ENCODE results near the gene TGFA.

Gene TGFA

DNA sequence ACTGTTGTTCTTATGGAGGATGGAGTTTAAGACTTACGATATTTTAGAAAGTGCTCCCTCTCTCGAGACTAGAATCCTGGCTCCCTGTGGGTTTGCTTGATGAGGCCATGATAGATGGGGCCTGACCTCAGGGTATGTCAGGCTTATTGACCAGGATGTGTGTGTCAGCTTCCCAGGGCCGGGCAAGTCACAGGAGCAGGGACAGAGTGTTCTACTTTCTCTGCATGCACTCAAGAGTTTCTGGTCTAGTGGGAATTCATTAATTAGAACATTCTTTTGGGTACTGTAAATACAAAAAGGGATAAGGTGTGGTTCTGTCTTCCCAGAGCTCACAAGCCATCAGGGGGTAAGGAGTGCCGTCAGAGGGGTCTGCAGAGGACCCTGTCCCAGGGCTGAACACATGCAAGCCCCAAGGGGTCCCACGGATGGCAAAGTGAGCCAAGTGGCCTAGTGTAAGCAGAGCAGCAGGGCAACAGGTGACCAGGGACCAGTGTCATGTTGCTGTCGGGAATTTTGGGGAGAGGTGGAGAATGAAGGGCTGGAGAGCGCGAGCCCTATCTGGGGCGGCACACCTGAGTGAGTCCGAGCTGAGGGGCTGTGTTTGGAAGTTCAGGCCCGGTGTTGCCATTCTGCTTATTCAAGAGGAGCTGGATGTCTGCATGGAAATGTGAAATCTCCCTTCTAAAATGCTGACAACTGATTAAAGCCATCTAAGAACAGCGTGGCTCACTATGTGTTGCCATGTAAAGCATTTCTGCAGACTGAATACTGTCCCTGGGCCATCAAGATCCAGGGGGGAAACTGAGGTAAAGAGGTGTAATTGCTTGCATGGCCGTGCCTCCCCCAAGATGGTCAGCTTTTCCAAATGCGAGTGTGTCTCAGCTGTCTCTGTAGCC is 91.4 kb downstream of the TGFA start:
- no peak for DNase-seq

DNA sequence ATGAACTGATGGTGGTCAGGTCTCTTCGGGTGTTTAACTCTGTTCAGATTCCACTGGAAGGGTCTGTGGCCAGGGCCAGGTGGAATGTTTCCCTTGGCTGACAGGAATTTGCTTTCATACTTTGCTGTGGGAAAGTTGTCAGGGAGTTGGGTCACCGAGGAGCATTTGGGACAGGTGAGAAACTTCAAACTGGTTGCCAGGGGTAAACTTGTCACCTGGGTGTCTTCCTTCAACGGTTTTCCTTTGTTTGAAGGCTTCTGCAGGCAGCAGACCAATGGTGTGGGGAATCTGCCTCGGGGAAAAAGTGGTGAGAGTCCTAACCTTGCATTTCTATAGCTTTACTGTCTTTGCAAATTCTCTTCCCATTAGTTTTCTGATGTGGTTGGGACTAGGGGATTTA is 92.2 kb downstream of the TGFA start:
- DNase-seq = no peak

DNA sequence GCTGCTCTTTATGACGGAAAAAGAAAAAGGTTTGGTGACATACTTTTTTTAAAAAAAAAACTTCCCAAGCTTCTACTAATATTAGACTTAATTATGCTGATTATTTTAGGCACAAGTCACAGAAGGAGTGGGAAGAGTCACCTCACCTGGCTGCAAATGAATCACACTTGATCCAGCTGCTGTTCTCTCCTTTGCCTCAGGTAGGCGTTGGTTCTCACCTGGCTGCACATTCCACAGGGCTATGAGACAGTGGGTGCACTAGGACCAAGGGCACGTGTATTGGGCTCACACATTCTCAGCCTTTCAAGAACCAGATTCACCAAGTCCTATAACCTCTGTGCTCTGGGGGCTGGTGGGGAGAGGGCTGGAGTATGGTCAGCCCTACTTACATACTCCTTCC is 93.3 kb downstream of the TGFA start:
- no peak for DNase-seq

DNA sequence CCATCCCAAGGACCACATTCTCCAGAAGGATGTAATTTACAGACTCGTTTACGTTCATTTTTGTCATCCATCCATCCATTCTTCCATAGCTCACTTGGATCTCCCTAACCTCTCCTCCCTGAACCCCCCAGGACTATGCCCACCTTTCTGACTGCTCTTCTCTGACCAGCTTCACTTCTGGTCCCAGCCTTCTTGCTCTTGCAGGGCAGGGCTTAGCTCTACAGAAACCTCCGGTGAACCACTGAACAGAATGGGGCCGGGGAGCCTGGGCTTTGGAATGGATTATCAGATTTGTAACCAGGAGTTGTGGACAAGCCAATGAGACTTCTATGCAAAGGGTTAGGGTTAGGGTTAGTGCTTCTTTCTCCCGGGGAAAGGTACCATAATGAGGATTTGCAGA is 95.0 kb downstream of the TGFA start:
- DNase-seq = no peak

DNA sequence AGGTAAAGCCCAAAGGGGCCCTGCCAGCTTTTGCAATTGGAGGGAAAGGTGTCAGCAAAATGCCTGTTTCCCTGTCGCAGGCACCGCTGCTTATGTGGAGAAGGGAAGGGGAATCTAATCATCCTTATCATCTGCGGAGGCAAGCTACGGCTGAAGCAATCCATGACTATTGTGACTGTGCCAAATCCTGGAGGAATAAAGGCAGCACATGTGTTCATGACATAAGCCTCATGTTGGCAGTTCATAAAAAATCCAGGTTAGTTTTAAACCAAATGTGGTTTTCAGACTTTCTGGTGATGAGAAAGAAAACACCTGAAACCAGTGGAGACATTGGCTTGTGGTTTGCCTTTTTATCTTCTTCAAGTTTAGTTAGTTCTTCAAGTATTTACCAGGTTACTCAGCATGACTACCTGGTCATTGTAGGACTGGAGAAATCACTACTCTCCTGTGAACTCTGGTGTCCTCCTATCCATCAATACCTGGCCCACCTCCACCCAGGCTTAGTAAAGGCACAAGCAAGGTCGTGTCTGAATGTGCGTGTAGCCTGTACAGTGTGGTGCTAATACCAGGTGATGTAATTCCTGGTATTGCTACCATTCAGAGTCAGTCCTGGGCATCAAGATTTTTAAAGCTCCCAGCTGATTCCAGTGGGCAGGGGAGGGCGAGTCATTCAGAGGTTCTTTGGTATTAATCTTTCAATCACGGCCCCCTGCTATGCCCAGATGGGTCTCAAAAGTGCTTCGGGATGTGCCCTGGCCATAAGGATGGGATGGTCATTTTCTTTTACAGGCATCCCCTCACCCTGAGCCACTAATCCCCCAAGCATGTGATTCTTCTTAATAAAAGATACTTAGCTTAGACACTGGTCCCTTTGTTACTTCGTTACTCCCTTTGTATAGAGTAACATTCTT is 96.8 kb downstream of the TGFA start:
- DNase-seq = no peak

DNA sequence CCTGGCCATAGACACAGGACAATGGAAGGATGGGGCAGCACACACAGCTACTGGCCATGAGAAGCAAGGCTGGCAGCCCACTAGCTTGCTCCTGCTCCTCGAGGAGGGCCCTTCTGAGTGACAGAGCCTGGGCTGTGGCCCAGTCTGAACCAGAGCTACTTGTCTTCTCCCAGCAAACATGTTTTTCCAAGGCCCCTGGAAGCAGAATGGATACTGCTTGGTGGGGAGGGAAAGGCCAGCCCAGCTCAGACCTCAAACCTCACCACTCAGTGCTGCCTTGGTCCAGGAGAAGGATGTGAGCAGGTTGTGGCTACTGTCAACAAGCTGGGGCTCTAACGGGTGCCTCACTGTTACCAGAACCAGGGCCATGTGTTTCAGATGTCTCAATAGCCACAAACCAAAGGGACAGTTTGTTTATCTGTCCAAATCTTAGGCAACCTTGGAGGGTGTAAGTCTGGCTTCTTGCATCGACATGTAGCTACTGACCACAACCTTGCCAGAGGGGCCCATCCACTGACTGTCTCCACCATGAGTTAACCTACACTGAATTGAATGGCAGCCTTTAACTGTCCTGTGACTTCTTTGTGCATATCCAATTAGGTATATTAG is 98.6 kb downstream of the TGFA start:
- no peak for DNase-seq

DNA sequence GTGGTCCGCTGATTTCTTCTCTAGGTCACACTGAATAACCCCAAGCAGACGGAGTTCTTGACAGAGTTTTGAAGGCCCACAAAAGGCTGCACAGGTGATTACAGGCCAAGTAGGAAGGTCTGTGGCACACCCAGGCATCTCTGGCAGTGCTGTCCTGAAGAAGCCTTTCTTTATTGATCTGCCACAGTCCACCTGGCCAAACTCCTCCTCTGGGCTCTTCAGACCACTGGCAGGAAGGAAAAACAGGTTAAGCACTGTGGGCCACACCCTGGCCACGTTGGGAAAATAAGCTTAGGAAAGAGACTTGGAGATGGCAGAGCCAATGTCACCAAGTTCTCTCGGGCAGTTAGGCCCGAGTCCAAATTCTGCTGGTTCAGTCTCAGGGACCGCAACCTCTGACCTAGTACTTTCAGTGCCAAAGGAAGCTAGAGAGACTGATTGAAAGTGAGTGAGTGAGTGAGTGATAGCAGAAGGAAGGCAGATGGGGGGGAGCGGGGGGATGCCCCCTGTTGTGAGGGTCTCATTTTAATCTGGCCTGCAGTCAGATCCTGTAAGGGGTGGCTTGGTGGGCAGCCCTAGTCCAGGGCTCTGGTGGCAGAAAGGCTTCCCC is 102.9 kb downstream of the TGFA start:
- no peak for DNase-seq

DNA sequence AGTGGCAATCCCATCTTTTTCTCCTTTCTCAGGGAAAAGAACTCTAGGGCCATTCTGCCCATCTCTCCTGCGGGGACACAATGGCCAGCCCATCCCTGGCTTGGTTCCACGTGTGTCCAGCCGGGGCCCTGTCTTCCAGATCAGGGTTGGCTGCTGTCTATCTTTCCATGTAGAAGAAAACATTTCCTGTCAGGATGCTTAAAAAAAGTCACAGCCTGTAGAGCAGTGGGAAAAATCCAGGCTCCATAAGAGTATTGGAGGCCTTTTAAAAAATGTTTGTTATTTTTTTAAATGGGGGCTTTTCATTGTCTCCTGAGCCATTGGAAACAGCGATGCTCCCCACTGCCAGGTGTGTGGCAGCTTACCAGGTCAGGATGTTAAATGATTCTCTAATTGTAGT is 105.6 kb downstream of the TGFA start:
- no peak for DNase-seq

DNA sequence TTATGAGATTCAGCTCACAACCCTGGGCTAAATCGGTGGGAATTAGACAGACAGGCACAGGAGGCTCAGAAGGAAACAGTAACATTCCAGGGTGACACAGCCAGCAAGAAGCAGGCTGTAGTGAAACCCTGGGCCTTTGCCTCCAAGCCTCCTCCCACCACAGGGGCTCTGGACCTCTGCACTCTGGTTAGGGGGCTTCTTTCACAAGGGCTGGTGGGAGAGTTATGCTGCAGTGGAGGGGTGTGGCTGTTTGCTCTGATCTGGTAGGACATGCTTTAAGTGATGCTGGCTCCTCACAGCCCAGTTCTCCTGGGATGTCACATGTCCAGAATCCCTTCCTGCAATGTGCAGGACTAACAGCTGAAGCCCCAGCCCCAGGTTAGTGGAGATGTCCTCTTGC is 109.9 kb downstream of the TGFA start:
- DNase-seq = no peak

DNA sequence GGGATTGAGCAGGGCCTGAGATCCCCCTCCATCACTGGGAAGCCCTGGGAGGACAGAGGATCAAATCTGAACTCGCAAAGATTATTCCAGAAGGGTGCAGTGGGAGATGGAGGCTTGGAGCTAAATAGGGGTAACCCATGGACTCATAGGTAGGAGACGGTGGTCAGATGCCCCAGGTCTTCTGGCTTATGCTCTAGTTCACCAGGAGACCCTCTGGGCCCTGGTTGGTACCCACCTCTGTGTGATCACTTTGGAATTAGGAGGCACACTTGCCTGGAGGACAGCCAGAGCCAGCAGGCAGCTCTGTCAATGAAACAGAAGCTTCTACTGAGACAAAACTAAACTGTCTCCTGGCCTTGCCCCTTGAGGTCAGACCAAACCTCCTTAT is 110.6 kb downstream of the TGFA start:
- no peak for DNase-seq

DNA sequence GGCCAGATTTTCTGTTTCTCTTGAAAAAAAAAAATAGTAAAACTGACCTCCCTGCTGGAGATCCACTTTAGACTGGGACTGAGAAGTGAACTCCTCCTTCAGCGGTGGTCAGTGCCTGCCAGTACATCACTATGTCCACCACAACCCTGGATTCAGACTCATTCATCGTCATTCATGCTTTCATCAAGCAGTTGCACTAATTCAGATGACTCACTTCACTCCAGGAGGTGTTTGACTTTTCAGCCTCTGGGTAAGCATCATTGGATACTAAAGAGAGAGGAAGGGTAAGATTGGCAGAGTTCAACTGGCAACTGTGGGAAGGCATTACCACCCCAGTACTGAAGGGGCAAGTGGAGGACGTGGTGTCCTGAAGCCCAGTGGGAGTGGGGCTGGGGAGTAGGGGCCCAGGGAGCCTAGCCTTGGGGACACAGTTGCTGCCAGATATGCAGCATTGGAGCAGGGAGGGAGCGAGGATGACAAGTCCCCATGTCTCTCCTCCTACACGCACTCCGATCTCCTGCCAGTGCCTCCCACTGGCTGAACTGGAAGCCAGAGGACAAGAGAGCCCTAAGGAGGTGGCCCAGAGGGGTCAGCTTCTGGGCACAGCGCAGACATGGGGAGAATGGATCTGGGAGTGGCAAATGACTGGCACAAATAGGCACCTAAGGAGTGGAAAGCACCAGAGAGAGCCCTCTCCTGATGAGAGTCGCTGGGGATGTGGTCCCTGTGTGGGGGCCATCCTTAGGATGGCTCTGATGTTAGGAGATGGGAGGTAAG is 111.1 kb downstream of the TGFA start:
- no peak for DNase-seq

DNA sequence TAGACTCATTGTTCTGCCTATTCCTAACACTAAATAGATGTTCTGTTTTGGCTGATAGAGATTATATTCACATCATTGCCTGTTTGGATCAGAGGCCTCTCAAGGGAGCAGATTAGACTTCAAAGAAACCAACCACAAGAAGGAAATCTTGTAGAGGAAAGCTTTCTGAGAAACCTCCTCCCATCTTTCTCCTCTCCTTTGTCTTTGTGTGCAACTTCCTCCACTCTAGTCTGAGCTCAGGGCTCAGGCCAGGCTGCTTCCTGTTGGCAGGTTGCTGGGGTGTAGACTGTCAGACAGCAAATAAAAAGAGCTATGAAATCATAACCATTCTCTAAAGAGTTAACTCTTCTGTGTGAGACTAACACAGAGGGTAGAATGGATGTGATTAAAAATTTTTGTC is 113.0 kb downstream of the TGFA start:
- DNase-seq = peak; percentile 11

DNA sequence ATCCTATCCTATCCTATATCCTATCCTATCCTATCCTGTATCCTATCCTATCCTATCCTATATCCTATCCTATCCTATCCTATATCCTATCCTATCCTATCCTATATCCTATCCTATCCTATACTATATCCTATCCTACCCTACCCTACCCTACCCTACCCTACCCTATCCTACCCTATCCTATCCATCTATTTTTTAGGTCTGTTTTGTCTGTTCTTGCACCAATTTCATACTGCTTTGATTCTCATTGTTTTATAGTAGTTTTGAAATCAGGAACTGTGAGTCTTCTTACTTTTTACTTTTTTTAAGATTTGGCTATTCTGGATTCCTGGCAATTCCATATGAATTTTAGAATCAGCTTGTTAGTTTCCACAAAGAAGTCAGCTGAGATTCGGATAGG is 118.5 kb downstream of the TGFA start:
- DNase-seq = no peak

DNA sequence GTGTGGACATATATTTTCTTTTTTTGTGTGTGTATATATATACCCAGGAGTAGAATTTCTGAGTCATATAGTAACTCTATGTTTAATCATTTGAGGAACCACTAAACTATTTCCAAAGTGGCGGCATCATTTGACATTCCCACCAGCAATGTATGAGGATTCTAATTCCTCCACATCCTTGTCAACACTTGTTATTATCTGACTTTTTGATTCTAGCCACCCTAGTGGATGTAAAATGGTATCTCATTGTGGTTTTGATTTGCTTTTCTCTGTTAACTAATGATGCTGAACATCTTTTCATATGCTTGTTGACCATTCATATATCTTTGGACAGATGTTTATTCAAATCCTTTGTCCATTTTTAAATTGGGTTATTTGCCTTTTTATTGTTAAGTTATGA is 120.3 kb downstream of the TGFA start:
- DNase-seq = no peak

DNA sequence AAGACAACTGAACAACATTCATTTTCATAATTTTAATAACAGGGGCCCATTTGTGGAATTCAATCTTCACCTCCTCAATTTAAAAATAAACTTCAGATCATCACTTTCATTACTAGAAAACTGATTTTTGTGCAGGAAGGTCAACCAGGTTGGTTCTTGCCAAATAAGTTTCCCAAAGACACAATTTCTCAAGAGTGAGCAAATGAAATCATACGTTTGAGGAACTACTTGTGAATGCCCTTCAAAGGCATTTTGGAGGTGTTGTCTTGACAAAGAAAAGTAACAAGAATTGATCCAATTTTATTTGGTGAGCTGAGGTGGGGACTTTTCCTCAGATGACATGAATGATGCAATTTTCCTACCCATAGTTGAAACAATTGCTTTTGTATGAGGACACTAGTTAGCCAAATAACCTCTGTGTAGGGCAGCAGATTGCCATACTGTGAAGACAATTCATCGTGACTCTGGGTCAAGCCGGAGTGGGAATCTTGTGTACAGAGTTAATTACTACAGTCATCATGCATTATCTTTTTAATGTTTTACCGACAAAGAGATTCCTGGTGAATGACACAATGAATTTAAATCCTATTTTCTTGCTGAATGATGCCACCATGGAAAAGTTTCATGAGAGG is 121.8 kb downstream of the TGFA start:
- no peak for DNase-seq

DNA sequence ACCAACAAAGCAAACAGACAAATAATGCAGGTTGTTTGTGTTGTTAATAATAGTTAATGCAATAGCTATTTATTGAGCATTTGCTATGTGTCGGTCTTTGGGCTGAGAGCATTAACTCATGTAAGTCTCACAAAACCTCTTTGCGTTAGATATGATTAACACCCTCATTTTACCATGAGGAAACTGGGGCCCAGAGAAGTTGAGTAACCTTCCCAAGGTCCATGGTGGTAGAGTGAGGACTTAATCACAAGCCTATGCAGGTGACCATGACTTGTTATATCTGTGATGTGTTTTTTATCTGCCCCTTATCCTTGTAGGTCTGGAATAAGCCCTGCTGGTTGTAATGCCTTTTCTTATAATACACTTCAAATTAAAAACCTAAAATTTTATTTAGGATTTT is 127.3 kb downstream of the TGFA start:
- no peak for DNase-seq

DNA sequence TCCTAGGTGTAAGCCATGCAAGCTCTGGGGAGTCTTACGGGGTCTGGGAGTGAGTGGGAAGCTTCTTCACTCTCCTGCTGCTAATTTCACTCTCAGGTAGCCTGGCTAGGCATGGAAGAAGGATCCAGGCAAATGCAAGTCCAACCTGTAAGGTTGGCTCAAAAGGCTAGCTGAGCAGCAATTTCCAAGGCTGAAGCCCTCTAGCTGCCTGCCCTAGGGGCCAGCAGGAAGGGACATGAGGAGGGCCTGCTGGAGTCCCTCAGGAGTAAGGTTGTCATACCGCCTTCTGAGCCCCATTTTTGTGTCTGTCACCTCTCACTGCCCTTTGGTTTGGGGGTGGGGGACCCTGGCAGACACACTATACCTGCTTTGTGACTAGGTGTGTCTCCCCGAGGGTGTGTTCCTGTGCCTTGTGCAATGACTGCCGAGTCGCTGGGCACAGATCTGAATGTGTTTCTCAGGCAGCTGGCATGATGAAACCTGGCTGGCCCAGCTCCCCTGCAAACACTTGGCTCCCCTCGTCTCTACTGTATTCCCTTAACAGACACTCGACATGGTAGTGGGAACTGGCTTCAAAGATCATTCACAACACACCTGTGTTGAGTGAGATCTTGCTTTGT is 127.8 kb downstream of the TGFA start:
- no peak for DNase-seq

DNA sequence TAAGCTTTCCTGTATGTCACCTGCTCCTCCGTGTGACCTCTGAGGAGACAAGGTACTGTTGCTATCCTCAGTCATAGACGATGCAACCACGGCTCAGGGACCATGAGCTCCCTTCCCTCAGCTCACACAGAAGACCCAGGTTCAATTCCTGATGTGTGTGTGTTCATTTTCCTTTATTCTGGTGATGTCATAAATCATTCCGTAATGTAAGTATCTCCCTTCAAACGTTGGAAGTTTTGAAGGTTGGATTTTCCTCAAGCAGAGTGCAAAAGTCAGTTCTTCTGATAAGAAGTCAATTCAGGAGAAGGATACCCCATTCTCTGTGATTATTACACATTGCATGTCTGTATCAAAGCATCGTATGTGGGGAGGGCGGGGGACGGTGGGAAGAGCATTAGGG is 132.9 kb downstream of the TGFA start:
- DNase-seq = no peak

DNA sequence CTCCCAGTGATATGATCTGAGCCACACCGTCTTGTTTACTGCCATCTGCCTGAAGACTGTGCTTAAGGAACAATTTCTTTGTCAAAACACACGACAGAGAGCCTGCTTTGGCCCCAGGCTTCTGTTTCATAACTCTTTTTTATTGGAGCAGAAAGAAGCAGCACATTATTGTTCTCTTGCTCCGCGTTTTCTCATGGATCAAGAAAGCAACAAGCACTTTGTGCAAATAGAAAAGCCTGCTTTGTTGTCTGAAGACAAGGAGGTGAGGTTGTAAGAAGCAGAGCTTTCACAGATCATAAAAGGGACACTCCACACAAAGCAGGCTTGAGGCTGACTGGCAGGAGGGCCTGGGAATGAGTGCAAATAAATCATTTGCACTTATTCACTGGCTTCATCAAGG is 133.5 kb downstream of the TGFA start:
- DNase-seq = no peak

DNA sequence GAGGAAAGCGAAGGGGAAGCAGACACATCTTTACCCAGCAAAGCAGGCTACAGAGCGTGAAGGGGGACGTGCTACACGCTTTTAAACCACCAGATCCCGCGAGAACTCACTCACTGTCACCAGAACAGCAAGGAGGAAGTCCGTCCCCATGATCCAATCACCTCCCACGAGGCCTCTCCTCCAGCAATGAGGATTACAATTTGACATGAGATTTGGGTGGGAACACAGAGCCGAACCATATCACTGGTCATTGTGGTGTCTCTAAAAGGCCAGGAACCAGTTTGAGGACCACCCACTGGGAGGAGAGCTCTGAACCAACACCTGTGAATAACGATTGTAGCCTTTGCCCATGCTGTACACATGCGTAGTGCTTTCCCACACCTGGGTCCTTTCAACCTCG is 135.1 kb downstream of the TGFA start:
- no peak for DNase-seq

DNA sequence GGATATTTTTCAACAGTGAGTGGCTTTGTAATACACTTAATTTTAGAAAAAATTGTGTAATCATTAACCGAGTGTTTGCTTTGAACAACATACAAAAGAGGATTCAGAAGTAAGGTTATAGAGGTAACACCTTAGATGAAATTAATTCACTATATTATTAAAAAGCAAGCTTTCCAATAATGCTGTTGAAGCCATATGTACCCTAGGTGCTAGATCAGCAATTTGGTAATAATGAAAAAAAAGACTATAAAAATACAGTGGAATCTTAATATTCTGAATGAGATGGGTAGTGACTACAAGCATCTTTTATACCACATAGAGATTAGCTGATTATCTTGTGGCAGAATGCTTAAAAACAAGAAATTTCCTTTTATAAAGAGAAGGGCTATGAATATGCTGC is 136.6 kb downstream of the TGFA start:
- DNase-seq = no peak
